Gastrocnemius medialis (tissue), 4 donors: ENCODE results near the gene MCRIP2.

Experiments
- POLR2A ChIP-seq, 2 donors: fragments of 450-650 bp; IDR thresholded peaks; one replicate each; pipeline ENCODE4 v1.6.1; 2017; ENCODE audit warnings: antibody characterized with exemption in 2 of 2, mild to moderate bottlenecking in 2 of 2, moderate library complexity in 2 of 2
- TF ChIP-seq, protein P1 (sequence below), 5 experiments: fragments of 450-650 bp in 3 of 5; fragments of 200-600 bp in 2 of 5; sonication (generic) in 2 of 5; IDR thresholded peaks in 4 of 5; conservative IDR thresholded peaks in 1 of 5; 1 replicate in 4 of 5; 2 replicates in 1 of 5; pipeline ENCODE4 v1.5.1; 2016 to 2019; ENCODE audit warnings: antibody characterized with exemption in 5 of 5, mild to moderate bottlenecking in 3 of 5, moderate library complexity in 3 of 5

GRCh38 chr16:681746-682427 lies 40.3 kb downstream of the MCRIP2 start:
- TF ChIP-seq, protein P1, sequence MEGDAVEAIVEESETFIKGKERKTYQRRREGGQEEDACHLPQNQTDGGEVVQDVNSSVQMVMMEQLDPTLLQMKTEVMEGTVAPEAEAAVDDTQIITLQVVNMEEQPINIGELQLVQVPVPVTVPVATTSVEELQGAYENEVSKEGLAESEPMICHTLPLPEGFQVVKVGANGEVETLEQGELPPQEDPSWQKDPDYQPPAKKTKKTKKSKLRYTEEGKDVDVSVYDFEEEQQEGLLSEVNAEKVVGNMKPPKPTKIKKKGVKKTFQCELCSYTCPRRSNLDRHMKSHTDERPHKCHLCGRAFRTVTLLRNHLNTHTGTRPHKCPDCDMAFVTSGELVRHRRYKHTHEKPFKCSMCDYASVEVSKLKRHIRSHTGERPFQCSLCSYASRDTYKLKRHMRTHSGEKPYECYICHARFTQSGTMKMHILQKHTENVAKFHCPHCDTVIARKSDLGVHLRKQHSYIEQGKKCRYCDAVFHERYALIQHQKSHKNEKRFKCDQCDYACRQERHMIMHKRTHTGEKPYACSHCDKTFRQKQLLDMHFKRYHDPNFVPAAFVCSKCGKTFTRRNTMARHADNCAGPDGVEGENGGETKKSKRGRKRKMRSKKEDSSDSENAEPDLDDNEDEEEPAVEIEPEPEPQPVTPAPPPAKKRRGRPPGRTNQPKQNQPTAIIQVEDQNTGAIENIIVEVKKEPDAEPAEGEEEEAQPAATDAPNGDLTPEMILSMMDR (IDR thresholded peaks at IDR 0.05 in 4 of 5, conservative IDR thresholded peaks at IDR 0.05 in 1 of 5) = no peak
- TF ChIP-seq POLR2A (IDR thresholded peaks at IDR 0.05) = no peak
